ENCODE measurements around the gene RNF222. TPM values are rescaled to one million over a fixed set of nuclear protein-coding genes. Genes with fewer than 3 reads are reported as not detected.

Gene RNF222
- total and polyA plus RNA-seq, 8 donors: 1.5 TPM; not detected in 7

- Histone ChIP-seq H3K27ac (peak overlapping the region in 3 of 5 donors; percentile 68 to 81 (median 75)), H3K9me3 (no peaks in the 10 kb centered on the region), H3K4me1 (peaks cover 6 to 29% (median 18%) of the 10 kb centered on the region in 4 donors), H3K4me3 (no peak overlapping the region), H3K27me3 (peaks cover 0 to 17% (median 0%) of the 10 kb centered on the region in 3 donors), H3K36me3 (no peaks in the 10 kb centered on the region)
- intact Hi-C loops (cut with DNase I; ENCODE audit: low total_unique reads): no loop called here
- TF ChIP-seq POLR2AphosphoS5 (IDR thresholded peaks at IDR 0.05) (no peak), POLR2A (IDR thresholded peaks at IDR 0.05) (no peak), EP300 (IDR thresholded peaks at IDR 0.05) (no peak), CTCF (IDR thresholded peaks at IDR 0.05) (no peak)
- DNase-seq: no peak
- 30 to 59% (median 41%) methylated on average over 1 of the region's 1 CpG for WGBS, 5 donors
Observed at GRCh38 chr17:8419305-8419704, 21.7 kb upstream of the RNF222 start.

GRCh38 chr17:8418471-8418870 is 20.8 kb upstream of the RNF222 start:
- Histone ChIP-seq H3K27me3 (peaks cover 0 to 22% (median 0%) of the 10 kb centered on the region in 3 donors), H3K27ac (peak overlapping the region in 2 of 5 donors; percentile 39 to 55), H3K9me3 (no peaks in the 10 kb centered on the region), H3K4me3 (no peak overlapping the region), H3K36me3 (no peaks in the 10 kb centered on the region), H3K4me1 (peaks cover 6 to 29% (median 18%) of the 10 kb centered on the region in 4 donors)
- TF ChIP-seq CTCF (IDR thresholded peaks at IDR 0.05) (no peak), POLR2AphosphoS5 (IDR thresholded peaks at IDR 0.05) (no peak), EP300 (IDR thresholded peaks at IDR 0.05) (no peak), POLR2A (IDR thresholded peaks at IDR 0.05) (no peak)
- 55 to 82% (median 67%) methylated on average over 1 of the region's 1 CpG for WGBS, 5 donors
- no peak for DNase-seq
- intact Hi-C loops (cut with DNase I; ENCODE audit: low total_unique reads): no loop called here

GRCh38 chr17:8417806-8418205 is 20.2 kb upstream of the RNF222 start:
- peak overlapping the region in 2 of 5 donors; percentile 39 to 55 for H3K27ac ChIP-seq
- no peak for TF ChIP-seq POLR2AphosphoS5 (IDR thresholded peaks at IDR 0.05)
- no peak for TF ChIP-seq CTCF (IDR thresholded peaks at IDR 0.05)
- no peak for TF ChIP-seq POLR2A (IDR thresholded peaks at IDR 0.05)
- no peak for TF ChIP-seq EP300 (IDR thresholded peaks at IDR 0.05)
- 84 to 87% (median 86%) methylated on average over 4 of the region's 4 CpGs for WGBS, 5 donors
- intact Hi-C loops (cut with DNase I; ENCODE audit: low total_unique reads): no loop called here
- no peaks in the 10 kb centered on the region for H3K9me3 ChIP-seq
- peaks cover 6 to 29% (median 18%) of the 10 kb centered on the region in 4 donors for H3K4me1 ChIP-seq
- no peaks in the 10 kb centered on the region for H3K36me3 ChIP-seq
- DNase-seq: no peak
- H3K27me3 ChIP-seq: peaks cover 0 to 22% (median 0%) of the 10 kb centered on the region in 3 donors
- H3K4me3 ChIP-seq: no peak overlapping the region

GRCh38 chr17:8413938-8414337 is 16.3 kb upstream of the RNF222 start:
- peaks cover 0 to 19% (median 4%) of the 10 kb centered on the region in 4 donors for H3K4me1 ChIP-seq
- H3K4me3 ChIP-seq: peak overlapping the region in 1 of 4 donors; percentile 14
- H3K27ac ChIP-seq: no peak overlapping the region
- TF ChIP-seq POLR2AphosphoS5 (IDR thresholded peaks at IDR 0.05): no peak
- TF ChIP-seq CTCF (IDR thresholded peaks at IDR 0.05): no peak
- no peak for TF ChIP-seq EP300 (IDR thresholded peaks at IDR 0.05)
- no peak for TF ChIP-seq POLR2A (IDR thresholded peaks at IDR 0.05)
- intact Hi-C loops (cut with DNase I; ENCODE audit: low total_unique reads): no loop called here
- no peaks in the 10 kb centered on the region for H3K9me3 ChIP-seq
- no peaks in the 10 kb centered on the region for H3K36me3 ChIP-seq
- no peak for DNase-seq
- H3K27me3 ChIP-seq: peaks cover 0 to 22% (median 0%) of the 10 kb centered on the region in 3 donors

Measured in stomach (tissue), 9 donors.